ENCODE measurements around the gene MORC1. TPM values are rescaled to one million over a fixed set of nuclear protein-coding genes. Genes with fewer than 3 reads are reported as not detected.

MORC1 gene
- total RNA-seq, 1 donor, result not detected

DNA sequence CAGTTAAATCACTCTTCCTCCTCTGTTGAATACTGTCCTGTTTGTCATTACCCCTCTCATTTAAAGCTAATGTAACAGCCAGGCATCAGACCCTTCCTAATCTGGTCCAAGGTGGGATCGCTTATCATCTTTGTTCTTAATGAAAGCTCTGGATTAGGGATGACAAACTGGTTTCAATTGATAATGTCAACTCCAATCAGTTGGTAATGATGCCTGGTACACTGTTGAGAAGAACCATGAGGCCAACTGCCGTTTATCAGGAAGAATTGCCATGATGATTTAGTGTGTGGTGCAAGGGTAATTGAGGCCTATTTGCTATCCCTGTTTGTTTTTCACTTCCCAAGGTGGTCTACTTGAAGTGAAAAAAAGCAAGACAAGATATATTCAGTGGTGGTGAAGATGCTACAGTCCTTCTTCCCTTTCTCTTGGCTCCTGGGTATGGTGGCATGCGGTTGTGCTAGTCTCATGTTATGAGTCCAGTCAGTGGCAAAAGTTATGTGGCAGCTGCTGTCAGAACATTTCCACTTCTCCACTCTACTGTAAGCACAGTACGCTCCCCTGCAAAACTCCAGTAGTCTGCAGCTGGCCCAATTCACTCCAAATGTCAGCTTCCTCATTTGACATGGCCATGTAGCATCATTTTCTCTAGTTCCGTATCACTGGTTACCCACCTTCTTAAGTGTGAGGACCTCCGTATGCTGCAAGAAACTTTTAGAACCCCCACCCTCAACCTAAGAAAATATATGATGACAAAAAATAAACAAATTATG is 72.5 kb downstream of the MORC1 start:
- H4K20me1 ChIP-seq (ENCODE audit: insufficient read depth, low read length), result no peaks in the 10 kb centered on the region
- H3K36me3 ChIP-seq (ENCODE audit: insufficient read depth, low read length), result no peaks in the 10 kb centered on the region
- no peak overlapping the region for H2AFZ ChIP-seq (ENCODE audit: low read length)
- H3K27me3 ChIP-seq (ENCODE audit: insufficient read depth, low read length), result no peaks in the 10 kb centered on the region
- H3K27ac ChIP-seq (ENCODE audit: low read depth, low read length), result no peak overlapping the region
- no peak for DNase-seq (ENCODE audit: insufficient read length, low spot score, missing footprints)
- H3K9me3 ChIP-seq (ENCODE audit: low read depth, low read length), result no peaks in the 10 kb centered on the region
- no peaks in the 10 kb centered on the region for H3K79me2 ChIP-seq (ENCODE audit: insufficient read depth, low read length)
- H3K4me2 ChIP-seq (ENCODE audit: insufficient read depth, low read length), result no peak overlapping the region
- no peak for TF ChIP-seq CTCF (IDR thresholded peaks at IDR 0.05; ENCODE audit: extremely low read depth, low read depth, low read length)
- no peaks in the 10 kb centered on the region for H3K4me1 ChIP-seq (ENCODE audit: insufficient read depth, low read length)
- H3K4me3 ChIP-seq (ENCODE audit: insufficient read depth, low read length), result no peak overlapping the region

GRCh38 chr3:109035082-109035481 is 82.9 kb downstream of the MORC1 start:
- H3K27ac ChIP-seq (ENCODE audit: low read depth, low read length), result no peak overlapping the region
- H3K4me1 ChIP-seq (ENCODE audit: insufficient read depth, low read length), result no peaks in the 10 kb centered on the region
- no peak for DNase-seq (ENCODE audit: insufficient read length, low spot score, missing footprints)
- no peak for TF ChIP-seq CTCF (IDR thresholded peaks at IDR 0.05; ENCODE audit: extremely low read depth, low read depth, low read length)
- no peak overlapping the region for H3K4me2 ChIP-seq (ENCODE audit: insufficient read depth, low read length)
- H3K9me3 ChIP-seq (ENCODE audit: low read depth, low read length), result no peaks in the 10 kb centered on the region
- H3K79me2 ChIP-seq (ENCODE audit: insufficient read depth, low read length), result no peaks in the 10 kb centered on the region
- H3K27me3 ChIP-seq (ENCODE audit: insufficient read depth, low read length), result no peaks in the 10 kb centered on the region
- H3K36me3 ChIP-seq (ENCODE audit: insufficient read depth, low read length), result no peaks in the 10 kb centered on the region
- H4K20me1 ChIP-seq (ENCODE audit: insufficient read depth, low read length), result no peaks in the 10 kb centered on the region
- H3K4me3 ChIP-seq (ENCODE audit: insufficient read depth, low read length), result no peak overlapping the region
- no peak overlapping the region for H2AFZ ChIP-seq (ENCODE audit: low read length)

DNA sequence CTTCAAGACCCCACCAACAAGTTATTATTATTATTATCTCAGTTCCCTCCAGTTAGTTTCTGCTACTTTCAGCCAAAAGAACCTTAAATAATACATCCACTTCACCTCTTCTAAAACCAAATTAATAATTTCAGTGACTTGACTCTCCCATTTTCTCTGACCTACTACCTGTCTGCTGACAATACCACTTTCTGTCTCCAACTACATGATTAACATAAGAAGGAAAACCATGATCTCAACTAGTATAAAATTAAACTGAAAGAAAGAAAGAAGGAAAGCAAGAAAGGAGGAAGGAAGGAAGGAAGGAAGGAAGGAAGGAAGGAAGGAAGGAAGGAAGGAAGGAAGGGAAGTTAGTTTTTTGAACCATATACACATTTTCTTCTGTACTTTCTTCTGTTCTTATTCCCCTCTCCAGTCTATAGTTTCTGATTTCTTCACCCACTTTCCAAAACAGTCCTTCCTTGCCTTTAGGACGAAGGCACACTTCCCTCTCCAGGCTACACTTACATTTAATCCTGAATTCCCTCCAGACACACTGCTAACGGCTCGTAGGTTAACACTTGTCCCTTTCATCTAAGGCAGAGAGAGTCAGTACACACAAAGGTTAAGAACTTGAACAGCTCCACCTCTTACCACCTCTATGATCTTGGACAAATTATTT is 84.8 kb downstream of the MORC1 start:
- Histone ChIP-seq H3K27me3 (ENCODE audit: insufficient read depth, low read length) (no peaks in the 10 kb centered on the region), H3K36me3 (ENCODE audit: insufficient read depth, low read length) (no peaks in the 10 kb centered on the region), H3K4me3 (ENCODE audit: insufficient read depth, low read length) (no peak overlapping the region), H3K4me2 (ENCODE audit: insufficient read depth, low read length) (no peak overlapping the region), H4K20me1 (ENCODE audit: insufficient read depth, low read length) (no peaks in the 10 kb centered on the region), H3K4me1 (ENCODE audit: insufficient read depth, low read length) (no peaks in the 10 kb centered on the region), H3K79me2 (ENCODE audit: insufficient read depth, low read length) (no peaks in the 10 kb centered on the region), H2AFZ (ENCODE audit: low read length) (no peak overlapping the region), H3K27ac (ENCODE audit: low read depth, low read length) (no peak overlapping the region), H3K9me3 (ENCODE audit: low read depth, low read length) (no peaks in the 10 kb centered on the region)
- TF ChIP-seq CTCF (IDR thresholded peaks at IDR 0.05; ENCODE audit: extremely low read depth, low read depth, low read length), result no peak
- no peak for DNase-seq (ENCODE audit: insufficient read length, low spot score, missing footprints)

DNA sequence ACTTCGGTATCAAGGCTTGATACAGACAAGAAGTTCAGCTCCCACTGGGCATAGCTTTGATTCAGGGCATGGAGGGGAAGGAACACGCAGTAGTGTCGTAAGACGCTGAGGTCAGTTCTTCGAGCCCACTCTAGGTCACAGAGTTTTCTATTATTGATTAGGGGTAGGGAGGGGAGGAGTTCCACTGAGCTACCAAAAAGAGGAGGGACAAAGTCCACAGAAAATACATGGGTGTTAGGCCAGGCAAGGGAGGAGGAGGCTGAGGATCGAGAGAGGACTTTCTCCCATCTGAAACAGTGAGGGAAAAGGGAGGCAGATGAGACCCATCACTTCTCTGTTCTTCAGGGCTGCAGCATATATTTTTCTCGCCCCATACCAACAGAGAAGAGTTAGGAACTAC is 89.2 kb downstream of the MORC1 start:
- no peak overlapping the region for H3K4me2 ChIP-seq (ENCODE audit: insufficient read depth, low read length)
- no peak for DNase-seq (ENCODE audit: insufficient read length, low spot score, missing footprints)
- H3K27ac ChIP-seq (ENCODE audit: low read depth, low read length), result no peak overlapping the region
- H3K36me3 ChIP-seq (ENCODE audit: insufficient read depth, low read length), result no peaks in the 10 kb centered on the region
- H2AFZ ChIP-seq (ENCODE audit: low read length), result no peak overlapping the region
- H3K4me1 ChIP-seq (ENCODE audit: insufficient read depth, low read length), result no peaks in the 10 kb centered on the region
- no peak overlapping the region for H3K4me3 ChIP-seq (ENCODE audit: insufficient read depth, low read length)
- TF ChIP-seq CTCF (IDR thresholded peaks at IDR 0.05; ENCODE audit: extremely low read depth, low read depth, low read length), result no peak
- H3K9me3 ChIP-seq (ENCODE audit: low read depth, low read length), result no peaks in the 10 kb centered on the region
- no peaks in the 10 kb centered on the region for H3K27me3 ChIP-seq (ENCODE audit: insufficient read depth, low read length)
- H3K79me2 ChIP-seq (ENCODE audit: insufficient read depth, low read length), result no peaks in the 10 kb centered on the region
- H4K20me1 ChIP-seq (ENCODE audit: insufficient read depth, low read length), result no peaks in the 10 kb centered on the region

Measured in osteoblast (primary cell).